GM19099 (cell line): ENCODE data around the gene ZNF273.

Experiments used
- POLR2A ChIP-seq: IDR thresholded peaks from 3 replicates; pipeline ENCODE4 v1.6.1; 2011; ENCODE audit warnings: low read depth; ENCODE audit not compliant: insufficient read length; ENCODE audit errors: extremely low read depth

The ZNF273 gene

DNA sequence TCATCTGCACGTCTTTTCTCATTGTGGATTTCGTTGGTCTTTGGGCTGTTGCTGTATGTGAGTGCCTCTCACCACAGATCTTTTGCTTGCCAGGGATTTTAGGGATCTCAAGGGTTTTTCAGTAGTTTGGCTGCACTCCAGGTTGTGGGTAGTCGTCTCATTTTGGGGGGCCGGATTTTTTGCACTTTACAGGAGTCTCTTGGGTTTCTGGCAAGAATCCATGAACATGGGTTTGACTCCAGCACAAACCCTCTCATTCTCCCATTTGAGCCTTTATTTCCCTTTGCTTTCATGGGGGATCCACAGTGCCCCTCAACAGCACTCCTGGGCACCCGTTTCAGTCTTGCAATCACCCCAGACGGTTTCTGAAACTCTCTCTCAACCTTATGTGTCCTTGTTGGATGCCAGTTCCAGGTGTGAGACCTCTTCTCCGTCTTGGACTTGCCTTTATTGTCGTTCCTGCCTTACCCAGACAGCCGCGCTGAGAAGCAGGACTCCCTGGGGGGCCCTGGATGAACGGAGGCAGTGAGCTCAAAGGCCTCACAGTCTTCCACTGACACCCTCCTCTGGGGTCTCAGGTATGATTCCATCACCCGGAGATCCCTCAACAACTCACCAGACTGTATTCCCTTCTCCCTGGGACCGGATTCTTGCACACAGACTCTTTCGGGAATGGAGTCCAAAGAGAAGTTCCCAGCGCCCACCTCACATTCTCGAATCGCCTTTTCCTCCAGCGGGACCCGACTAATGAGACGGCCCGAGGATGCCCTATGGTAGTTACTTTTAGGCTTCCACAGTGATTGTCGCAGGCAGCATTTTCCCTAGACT, 18.8 kb upstream of the ZNF273 start:
- TF ChIP-seq POLR2A, result no peak

DNA sequence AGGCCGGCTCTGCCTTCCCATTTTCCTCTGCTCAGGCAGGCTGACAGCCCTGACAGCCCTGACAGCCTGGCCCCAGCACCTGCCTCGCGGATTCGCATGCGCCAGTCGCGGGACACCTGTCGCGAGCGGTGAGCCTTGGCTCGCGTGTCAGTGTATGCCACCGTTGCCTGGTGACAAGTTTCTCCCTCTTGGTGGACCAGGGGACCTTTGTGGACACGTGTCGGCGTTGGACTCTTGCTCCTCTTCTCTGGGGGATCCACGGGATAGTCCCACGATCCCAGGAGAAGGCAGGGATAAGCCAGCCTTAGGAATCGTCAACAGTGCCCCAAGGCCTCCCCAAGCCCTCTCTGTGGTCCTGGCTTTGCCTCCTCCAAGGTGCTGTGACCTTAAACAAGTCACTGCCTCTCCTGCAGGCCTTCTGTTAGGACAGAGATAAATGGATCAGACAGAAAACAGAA, 18.1 kb upstream of the ZNF273 start:
- no peak for TF ChIP-seq POLR2A

GRCh38 chr7:64885520-64886240, 17.4 kb upstream of the ZNF273 start:
- TF ChIP-seq POLR2A, result no peak

- TF ChIP-seq POLR2A, result no peak
Observed at GRCh38 chr7:64886956-64887545, 16.0 kb upstream of the ZNF273 start.

- no peak for TF ChIP-seq POLR2A
Observed at GRCh38 chr7:64887756-64888508, 15.1 kb upstream of the ZNF273 start.

GRCh38 chr7:64888561-64888900, 14.5 kb upstream of the ZNF273 start:
- no peak for TF ChIP-seq POLR2A

DNA sequence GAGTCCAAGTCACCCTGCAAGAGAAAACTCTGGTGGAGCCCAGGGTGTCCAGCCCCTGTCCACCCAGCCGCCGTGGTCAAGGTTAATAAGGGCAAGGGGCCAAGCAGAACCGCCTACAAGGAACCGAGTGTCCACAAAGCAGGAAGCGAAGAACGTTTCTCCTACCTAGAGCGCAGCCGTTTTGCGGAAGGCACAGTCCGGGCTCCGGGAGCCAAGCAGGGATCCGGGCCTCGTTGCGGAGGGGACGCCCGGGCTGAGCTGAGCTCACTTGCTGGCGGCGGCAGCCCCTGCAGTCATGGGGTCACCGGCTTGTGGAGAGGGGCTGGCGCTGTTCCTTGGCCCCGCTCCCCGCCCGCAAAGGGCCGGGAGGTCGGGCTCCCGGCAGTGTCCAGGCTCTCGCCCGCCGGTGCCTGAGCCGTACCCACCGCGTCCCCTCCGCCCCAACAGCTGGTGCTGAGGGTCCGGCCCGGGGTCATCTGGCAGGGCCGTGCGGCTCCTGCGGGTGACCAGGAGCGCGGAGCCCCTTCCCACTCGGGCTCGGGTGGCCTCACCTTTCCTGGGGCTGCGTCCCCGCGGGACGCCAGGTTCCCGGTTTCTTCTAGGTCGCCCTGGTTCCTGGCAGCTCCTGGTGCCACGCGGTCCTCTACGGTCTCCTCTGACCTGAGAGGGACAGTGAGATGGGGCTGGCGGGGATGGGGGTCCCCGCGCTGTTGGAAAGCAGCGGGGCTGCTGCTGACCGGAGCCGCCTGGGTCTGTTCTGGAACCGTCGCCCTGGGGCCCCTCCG, 14.0 kb upstream of the ZNF273 start:
- no peak for TF ChIP-seq POLR2A

GRCh38 chr7:64889686-64890162, 13.3 kb upstream of the ZNF273 start:
- TF ChIP-seq POLR2A, result no peak

DNA sequence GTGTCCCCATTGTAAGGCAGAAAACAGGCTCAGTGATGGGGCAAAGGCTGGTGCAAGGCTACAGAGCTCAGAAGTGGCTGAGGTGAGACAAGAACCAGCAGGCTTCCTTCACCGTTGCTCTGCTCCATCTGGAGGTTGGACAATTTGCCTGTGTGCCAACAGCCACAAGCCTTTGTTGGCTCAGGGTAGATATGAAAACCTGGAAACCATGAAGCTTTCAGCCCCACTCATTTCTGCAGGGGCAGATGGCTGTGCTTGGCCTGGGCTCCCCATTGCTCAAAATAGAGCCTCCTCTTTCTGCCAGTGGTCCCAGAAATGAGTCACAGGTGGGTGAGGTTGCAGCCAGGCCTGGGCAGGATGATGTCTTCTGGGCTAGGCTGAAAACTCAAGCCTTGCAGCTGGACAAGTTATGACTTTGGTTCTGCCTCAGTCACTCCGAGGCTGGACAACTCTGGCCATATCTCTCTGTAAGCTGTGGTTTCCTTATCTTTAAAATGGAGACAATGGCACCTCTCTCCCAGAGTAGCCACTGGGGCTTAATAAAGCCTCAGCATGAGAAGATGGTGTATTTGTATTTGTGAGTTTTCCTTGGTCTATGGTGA, 12.2 kb upstream of the ZNF273 start:
- no peak for TF ChIP-seq POLR2A

DNA sequence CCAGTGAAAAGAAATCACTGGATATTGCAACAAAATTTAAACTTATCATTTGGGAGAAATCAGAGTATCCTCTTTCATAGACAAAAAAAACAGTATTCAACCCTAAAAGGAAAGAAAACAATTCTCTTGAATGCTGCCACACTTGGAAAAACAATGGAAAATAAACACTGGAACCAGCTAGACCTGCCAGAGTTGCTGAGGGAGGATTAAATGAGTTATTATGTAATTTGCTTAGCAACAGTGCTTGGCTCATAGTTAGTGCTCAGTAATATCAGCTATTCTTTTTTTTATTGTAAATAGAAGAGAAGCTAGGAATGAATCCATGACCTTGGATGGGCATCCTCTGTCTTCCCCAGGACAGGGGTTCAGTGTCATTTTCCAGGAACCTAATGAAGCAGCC, 11.0 kb upstream of the ZNF273 start:
- TF ChIP-seq POLR2A, result no peak

GRCh38 chr7:64892666-64893309, 10.3 kb upstream of the ZNF273 start:
- TF ChIP-seq POLR2A, result no peak

- TF ChIP-seq POLR2A, result no peak
Observed at GRCh38 chr7:64893401-64893800, 9.7 kb upstream of the ZNF273 start.

DNA sequence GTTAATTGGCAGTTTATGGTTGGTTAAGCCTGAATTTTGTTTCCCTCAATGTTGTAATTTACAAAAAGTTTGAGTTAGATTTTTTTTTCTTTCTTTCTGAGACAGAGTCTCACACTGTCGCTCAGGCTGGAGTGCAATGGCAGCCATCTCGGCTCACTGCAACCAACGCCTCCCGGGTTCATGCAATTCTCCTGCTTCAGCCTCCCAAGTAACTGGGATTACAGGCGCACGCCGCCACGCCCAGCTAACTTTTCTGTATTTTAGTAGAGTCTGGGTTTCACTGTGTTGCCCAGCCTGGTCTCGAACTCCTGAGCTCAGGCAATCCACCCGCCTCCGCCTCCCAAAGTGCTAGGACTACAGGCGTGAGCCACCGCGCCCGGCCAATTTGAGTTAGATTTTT, 935 bp downstream of the ZNF273 start:
- TF ChIP-seq POLR2A, result no peak
